ENCODE measurements around the gene TMEM9B. TPM values are rescaled to one million over a fixed set of nuclear protein-coding genes. Genes with fewer than 3 reads are reported as not detected.
A peak's percentile ranks its signal among the peaks of the same experiment; 100 is the strongest.

Gene TMEM9B
- total and polyA plus RNA-seq, 3 experiments from 2014 or later, result 31.3 to 113 (median 32.7) TPM

DNA sequence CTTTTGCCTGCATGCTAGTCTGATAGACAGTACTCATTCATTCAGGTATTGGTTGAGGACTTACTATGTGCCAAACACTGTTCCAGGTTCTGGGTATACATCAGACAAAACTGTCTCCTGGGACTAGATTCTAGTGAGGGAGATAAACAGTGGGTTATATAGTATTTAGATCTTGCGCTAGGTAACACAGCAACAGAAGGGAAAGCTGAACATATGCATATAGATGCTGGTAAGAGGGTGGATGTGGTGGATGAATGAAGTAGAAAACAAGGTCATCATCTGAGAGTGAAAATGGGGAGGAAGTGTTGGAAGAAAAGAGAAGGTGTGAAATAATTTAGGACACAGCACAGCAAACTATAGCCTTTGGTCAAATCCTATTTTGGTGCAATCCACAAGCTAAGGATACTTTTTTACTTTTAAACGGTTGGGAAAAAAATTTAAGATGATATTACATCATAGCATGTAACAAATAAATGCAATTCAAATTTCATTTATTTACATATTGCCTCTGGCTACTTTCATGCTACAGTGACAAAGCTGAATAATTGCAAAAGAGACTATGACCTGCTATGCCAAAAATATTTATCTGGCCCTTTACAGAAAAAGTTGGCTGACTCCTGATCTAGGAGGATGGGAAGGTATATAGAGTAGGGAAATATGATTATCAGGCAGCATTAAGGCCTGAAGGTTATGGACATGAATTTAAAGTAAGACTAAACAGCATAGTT is 7.1 kb upstream of the TMEM9B start:
- ChIA-PET CTCF (no interaction called here), POLR2A (no interaction called here)
- peaks cover 0 to 7% (median 5%) of the 10 kb centered on the region in 3 donors for H3K36me3 Mint-ChIP-seq
- H3K27me3 Mint-ChIP-seq, result no peaks in the 10 kb centered on the region
- Histone ChIP-seq H3K27ac (ENCODE audit: low read depth, low read length) (no peak overlapping the region), H3K4me3 (ENCODE audit: low read length) (no peak overlapping the region), H3K4me1 (ENCODE audit: insufficient read depth, low read length) (no peaks in the 10 kb centered on the region), H3K36me3 (ENCODE audit: insufficient read depth, low read length) (no peaks in the 10 kb centered on the region), H3K27me3 (ENCODE audit: insufficient read depth, low read length, poor library complexity, severe bottlenecking) (no peaks in the 10 kb centered on the region), H3K9me3 (ENCODE audit: low read length) (no peaks in the 10 kb centered on the region)
- no peaks in the 10 kb centered on the region for H3K4me1 Mint-ChIP-seq
- no peak overlapping the region for H3K27ac Mint-ChIP-seq
- no peak overlapping the region for H3K4me3 Mint-ChIP-seq
- DNase-seq, result no peak
- H3K9me3 Mint-ChIP-seq, result no peaks in the 10 kb centered on the region

DNA sequence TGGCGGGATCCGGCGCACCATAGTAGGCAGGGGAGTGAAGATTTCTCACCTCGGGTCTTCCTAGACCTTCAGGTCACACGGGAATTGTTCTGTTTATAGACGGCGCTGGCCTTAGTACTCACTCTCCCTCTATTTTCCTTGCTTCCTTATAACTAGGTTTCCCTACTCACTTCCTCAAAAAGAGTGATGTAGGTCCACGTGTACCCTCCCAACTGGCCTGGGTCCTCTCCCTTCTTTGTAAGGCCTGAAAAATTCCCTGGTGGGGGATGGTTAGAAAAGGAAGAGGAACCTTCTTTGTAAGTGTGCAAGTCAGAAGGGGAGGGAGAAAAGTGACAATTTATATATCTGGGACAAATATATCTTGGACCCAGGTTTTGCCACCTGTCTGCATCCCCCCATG is 2.9 kb upstream of the TMEM9B start:
- Mint-ChIP-seq H3K4me3 (peak overlapping the region in 3 of 7 donors; percentile 37 to 86 (median 62)), H3K27ac (peak overlapping the region in 1 of 8 donors; percentile 48), H3K27me3 (no peaks in the 10 kb centered on the region), H3K4me1 (peaks cover 21 to 26% (median 23%) of the 10 kb centered on the region in 3 donors), H3K9me3 (no peaks in the 10 kb centered on the region), H3K36me3 (peaks cover 0 to 21% (median 5%) of the 10 kb centered on the region in 3 donors)
- H3K27me3 ChIP-seq (ENCODE audit: insufficient read depth, low read length, poor library complexity, severe bottlenecking), result no peaks in the 10 kb centered on the region
- H3K36me3 ChIP-seq (ENCODE audit: insufficient read depth, low read length), result no peaks in the 10 kb centered on the region
- H3K9me3 ChIP-seq (ENCODE audit: low read length), result no peaks in the 10 kb centered on the region
- H3K4me1 ChIP-seq (ENCODE audit: insufficient read depth, low read length), result peaks cover 21% of the 10 kb centered on the region
- no peak for DNase-seq
- no peak overlapping the region for H3K27ac ChIP-seq (ENCODE audit: low read depth, low read length)
- CTCF ChIA-PET, result no interaction called here
- POLR2A ChIA-PET, result no interaction called here
- H3K4me3 ChIP-seq (ENCODE audit: low read length), result no peak overlapping the region

DNA sequence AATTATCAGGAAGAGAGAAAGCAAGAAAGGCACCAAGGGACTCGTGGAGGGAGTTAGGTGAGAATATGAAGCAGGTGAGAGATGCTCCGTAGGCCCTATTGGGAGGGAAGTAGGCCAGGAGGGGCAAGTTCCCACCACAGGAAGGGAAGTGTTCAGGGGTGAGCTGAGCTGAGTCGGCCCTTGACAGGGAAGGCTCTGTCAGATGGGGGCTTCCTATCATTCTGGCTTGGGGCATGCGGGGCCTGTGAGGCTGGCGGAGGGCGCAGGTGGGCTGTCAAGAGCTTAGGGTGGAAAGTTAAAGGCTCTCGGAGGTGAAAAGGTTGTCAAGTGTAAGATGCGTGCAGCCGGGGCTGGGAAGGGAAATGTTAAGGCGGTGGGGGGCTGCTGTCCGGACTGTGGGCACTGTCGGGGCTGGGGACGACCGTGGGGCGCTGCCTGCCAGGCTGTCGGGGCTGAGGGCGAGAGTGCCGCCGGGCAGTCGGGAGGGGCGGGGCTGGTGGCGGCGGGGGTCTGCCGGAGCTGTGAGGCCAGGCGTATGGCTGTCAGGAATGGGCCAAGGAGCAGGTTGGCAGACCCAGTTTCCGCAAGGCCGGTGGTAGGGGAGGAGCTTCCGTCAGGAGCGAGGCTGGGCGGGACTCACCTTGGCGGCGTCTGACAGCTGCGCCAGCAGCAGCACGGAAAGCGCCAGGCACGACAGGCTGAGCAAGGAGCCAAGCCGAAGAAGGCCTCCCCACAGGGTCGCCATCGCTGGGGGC is 496 bp downstream of the TMEM9B start:
- peaks cover 35 to 50% (median 40%) of the 10 kb centered on the region in 3 donors for H3K4me1 Mint-ChIP-seq
- DNase-seq, result peak; percentile 68 to 85 (median 78)
- H3K27ac ChIP-seq (ENCODE audit: low read depth, low read length), result peak overlapping the region; percentile 94
- H3K4me1 ChIP-seq (ENCODE audit: insufficient read depth, low read length), result peaks cover 24% of the 10 kb centered on the region
- H3K36me3 ChIP-seq (ENCODE audit: insufficient read depth, low read length), result no peaks in the 10 kb centered on the region
- peak overlapping the region; percentile 94 to 97 (median 97) for H3K4me3 Mint-ChIP-seq
- H3K9me3 ChIP-seq (ENCODE audit: low read length), result no peaks in the 10 kb centered on the region
- peak overlapping the region; percentile 91 to 99 (median 97) for H3K27ac Mint-ChIP-seq
- CTCF ChIA-PET, result interaction anchor here (0.8 to 1.9 kb wide), 6 partner anchors 18 to 496 kb away, joined by 3 to 6 read pairs (median 4); partner anchors contain the start of genes AKIP1 and ZNF143
- POLR2A ChIA-PET, result interaction anchor here (1.0 to 2.6 kb wide), 5 partner anchors 40 to 496 kb away, joined by 4 to 13 read pairs (median 6); partner anchors contain the start of genes NRIP3, RPL27A, TRIM66 and ZNF143
- H3K27me3 Mint-ChIP-seq, result no peaks in the 10 kb centered on the region
- no peaks in the 10 kb centered on the region for H3K9me3 Mint-ChIP-seq
- H3K36me3 Mint-ChIP-seq, result peaks cover 0 to 36% (median 2%) of the 10 kb centered on the region in 3 donors
- no peaks in the 10 kb centered on the region for H3K27me3 ChIP-seq (ENCODE audit: insufficient read depth, low read length, poor library complexity, severe bottlenecking)
- H3K4me3 ChIP-seq (ENCODE audit: low read length), result peak overlapping the region; percentile 87

DNA sequence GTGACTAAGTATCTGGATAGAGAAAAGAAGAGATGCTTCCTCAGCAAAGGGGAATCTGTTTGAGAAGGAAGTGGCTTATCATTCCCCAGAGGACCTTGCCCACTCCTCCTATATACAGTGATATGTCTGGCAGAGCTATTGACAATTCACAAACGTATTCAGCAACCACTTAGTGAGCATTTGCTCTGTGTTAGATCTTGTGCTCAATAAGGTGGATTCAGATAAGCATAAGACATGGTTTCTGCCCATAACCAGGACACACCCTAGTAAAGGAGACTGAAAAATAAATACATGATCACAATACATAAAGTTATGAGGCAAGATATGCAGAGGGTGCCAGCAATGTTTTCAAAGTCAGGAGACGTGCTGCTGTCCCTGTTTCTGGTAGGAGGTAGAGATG is 1.4 kb downstream of the TMEM9B start:
- H3K27me3 Mint-ChIP-seq, result no peaks in the 10 kb centered on the region
- H3K4me3 Mint-ChIP-seq, result peak overlapping the region; percentile 94 to 97 (median 97)
- DNase-seq, result no peak
- peak overlapping the region; percentile 87 for H3K4me3 ChIP-seq (ENCODE audit: low read length)
- H3K4me1 Mint-ChIP-seq, result peaks cover 35 to 52% (median 41%) of the 10 kb centered on the region in 3 donors
- no peaks in the 10 kb centered on the region for H3K36me3 ChIP-seq (ENCODE audit: insufficient read depth, low read length)
- POLR2A ChIA-PET, result interaction anchor here (2.6 kb wide), 1 partner anchor 274 kb away, joined by 10 read pairs; no protein-coding TSS in a partner anchor
- H3K9me3 Mint-ChIP-seq, result no peaks in the 10 kb centered on the region
- no peaks in the 10 kb centered on the region for H3K9me3 ChIP-seq (ENCODE audit: low read length)
- peak overlapping the region; percentile 94 for H3K27ac ChIP-seq (ENCODE audit: low read depth, low read length)
- no peaks in the 10 kb centered on the region for H3K27me3 ChIP-seq (ENCODE audit: insufficient read depth, low read length, poor library complexity, severe bottlenecking)
- peaks cover 0 to 36% (median 2%) of the 10 kb centered on the region in 3 donors for H3K36me3 Mint-ChIP-seq
- CTCF ChIA-PET, result interaction anchor here (1.4 to 1.9 kb wide), 2 partner anchors 49 to 52 kb away, joined by 5 to 6 read pairs; partner anchors contain the start of gene AKIP1
- peaks cover 24% of the 10 kb centered on the region for H3K4me1 ChIP-seq (ENCODE audit: insufficient read depth, low read length)
- peak overlapping the region; percentile 91 to 99 (median 97) for H3K27ac Mint-ChIP-seq

DNA sequence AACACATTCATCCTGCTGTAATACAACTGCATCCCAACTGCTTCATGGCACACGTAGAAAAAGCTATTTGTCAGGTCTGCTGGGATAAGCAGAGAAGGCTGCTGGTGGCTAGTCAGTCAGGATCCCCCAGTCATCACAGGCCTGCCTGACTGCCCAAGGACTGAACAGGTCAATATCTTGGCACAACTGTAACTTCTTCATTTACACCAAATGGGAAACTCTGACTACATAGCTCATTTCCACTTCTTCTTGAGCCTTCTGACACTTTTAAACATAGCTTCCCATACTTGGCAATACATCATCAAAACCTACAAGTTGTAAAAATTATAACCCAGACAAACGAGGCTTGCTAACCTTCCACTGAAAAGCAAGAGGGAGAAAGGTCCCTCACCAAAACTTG is 2.8 kb downstream of the TMEM9B start:
- POLR2A ChIA-PET, result interaction anchor here (0.6 kb wide), 1 partner anchor 302 kb away, joined by 4 read pairs; no protein-coding TSS in a partner anchor
- no peaks in the 10 kb centered on the region for H3K27me3 Mint-ChIP-seq

DNA sequence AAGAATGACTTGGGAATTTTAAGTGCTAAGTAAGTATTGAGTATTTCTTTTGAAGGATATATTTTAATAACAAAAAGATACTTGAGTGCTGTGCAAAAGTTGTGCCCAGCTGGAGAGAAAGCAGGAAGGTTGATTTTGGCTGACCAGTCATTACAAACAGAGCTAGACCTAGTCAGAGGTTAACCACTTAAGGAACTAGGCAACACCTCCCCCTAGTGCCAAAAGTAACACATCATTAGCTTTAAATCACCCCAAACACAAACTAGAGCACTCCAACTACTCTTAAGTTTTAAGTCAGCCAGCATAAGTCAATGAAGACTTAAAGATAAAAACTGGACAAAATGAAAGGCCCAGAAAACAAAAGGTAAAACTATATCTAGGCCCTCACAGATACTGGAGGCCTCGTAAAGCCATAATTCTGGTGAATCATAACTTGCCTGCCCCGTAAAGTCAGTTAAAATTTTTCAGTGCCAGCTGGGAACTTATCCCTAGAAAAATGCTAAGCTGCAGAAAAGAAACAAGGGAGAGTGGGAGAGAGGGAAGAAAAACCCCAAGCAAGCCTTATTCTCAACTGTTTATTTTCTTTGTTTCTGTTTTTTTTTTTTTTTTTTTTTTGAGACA is 4.6 kb downstream of the TMEM9B start:
- DNase-seq, result peak in 2 of 5 donors; percentile 21 to 22
- H3K9me3 ChIP-seq (ENCODE audit: low read length), result no peaks in the 10 kb centered on the region
- CTCF ChIA-PET, result interaction anchor here (0.8 to 3.6 kb wide), 10 partner anchors 10 to 575 kb away, joined by 3 to 26 read pairs (median 4); partner anchors contain the start of gene AKIP1
- peaks cover 3% of the 10 kb centered on the region for H3K36me3 ChIP-seq (ENCODE audit: insufficient read depth, low read length)
- Mint-ChIP-seq H3K36me3 (peaks cover 0 to 49% (median 7%) of the 10 kb centered on the region in 3 donors), H3K4me1 (peaks cover 34 to 54% (median 45%) of the 10 kb centered on the region in 3 donors), H3K4me3 (peak overlapping the region in 1 of 7 donors; percentile 22), H3K27me3 (no peaks in the 10 kb centered on the region), H3K9me3 (no peaks in the 10 kb centered on the region), H3K27ac (peak overlapping the region in 4 of 8 donors; percentile 29 to 67 (median 52))
- no peak overlapping the region for H3K27ac ChIP-seq (ENCODE audit: low read depth, low read length)
- POLR2A ChIA-PET, result interaction anchor here (0.6 to 1.1 kb wide), 2 partner anchors 47 to 277 kb away, joined by 3 to 6 read pairs; partner anchors contain the start of genes RPL27A and TRIM66
- peaks cover 18% of the 10 kb centered on the region for H3K4me1 ChIP-seq (ENCODE audit: insufficient read depth, low read length)
- no peaks in the 10 kb centered on the region for H3K27me3 ChIP-seq (ENCODE audit: insufficient read depth, low read length, poor library complexity, severe bottlenecking)
- H3K4me3 ChIP-seq (ENCODE audit: low read length), result no peak overlapping the region

More for the DNA sequence above, 2.8 kb downstream of the TMEM9B start:
- Histone ChIP-seq H3K27ac (ENCODE audit: low read depth, low read length) (no peak overlapping the region), H3K27me3 (ENCODE audit: insufficient read depth, low read length, poor library complexity, severe bottlenecking) (no peaks in the 10 kb centered on the region), H3K36me3 (ENCODE audit: insufficient read depth, low read length) (peaks cover 3% of the 10 kb centered on the region), H3K4me1 (ENCODE audit: insufficient read depth, low read length) (peaks cover 24% of the 10 kb centered on the region), H3K9me3 (ENCODE audit: low read length) (no peaks in the 10 kb centered on the region), H3K4me3 (ENCODE audit: low read length) (no peak overlapping the region)
- Mint-ChIP-seq H3K9me3 (no peaks in the 10 kb centered on the region), H3K27ac (peak overlapping the region in 5 of 8 donors; percentile 38 to 79 (median 41)), H3K4me1 (peaks cover 40 to 64% (median 50%) of the 10 kb centered on the region in 3 donors), H3K4me3 (peak overlapping the region in 2 of 7 donors; percentile 26 to 52), H3K36me3 (peaks cover 0 to 40% (median 2%) of the 10 kb centered on the region in 3 donors)
- no peak for DNase-seq
- CTCF ChIA-PET, result interaction anchor here (3.6 kb wide), 1 partner anchor 48 kb away, joined by 26 read pairs; no protein-coding TSS in a partner anchor

DNA sequence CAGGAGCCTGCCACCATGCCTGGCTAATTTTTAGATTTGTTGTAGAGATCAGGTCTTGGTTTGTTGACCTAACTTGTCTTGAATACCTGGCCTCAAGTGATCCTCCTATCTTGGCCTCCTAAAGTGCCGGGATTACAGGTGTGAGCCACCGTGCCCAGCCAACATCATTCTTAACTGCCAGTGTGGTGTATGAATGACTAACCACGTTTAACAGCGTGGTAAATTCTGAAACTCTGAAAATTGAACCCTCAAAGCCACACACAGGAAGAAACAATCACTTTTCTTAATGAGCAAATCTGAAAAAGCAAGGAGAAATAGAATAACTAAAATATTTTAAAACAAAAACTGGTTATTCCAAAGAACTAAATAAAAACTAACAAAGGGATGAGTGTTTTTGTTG is 7.4 kb downstream of the TMEM9B start:
- Mint-ChIP-seq H3K4me3 (no peak overlapping the region), H3K4me1 (peaks cover 22 to 41% (median 27%) of the 10 kb centered on the region in 3 donors), H3K27ac (peak overlapping the region in 4 of 8 donors; percentile 30 to 83 (median 56)), H3K27me3 (no peaks in the 10 kb centered on the region), H3K36me3 (peaks cover 0 to 61% (median 11%) of the 10 kb centered on the region in 3 donors), H3K9me3 (no peaks in the 10 kb centered on the region)
- Histone ChIP-seq H3K4me3 (ENCODE audit: low read length) (no peak overlapping the region), H3K9me3 (ENCODE audit: low read length) (no peaks in the 10 kb centered on the region), H3K27me3 (ENCODE audit: insufficient read depth, low read length, poor library complexity, severe bottlenecking) (no peaks in the 10 kb centered on the region), H3K4me1 (ENCODE audit: insufficient read depth, low read length) (peaks cover under 1% of the 10 kb centered on the region), H3K36me3 (ENCODE audit: insufficient read depth, low read length) (peaks cover 10% of the 10 kb centered on the region), H3K27ac (ENCODE audit: low read depth, low read length) (no peak overlapping the region)
- ChIA-PET POLR2A (no interaction called here), CTCF (no interaction called here)
- DNase-seq, result no peak

Measured in CD8-positive, alpha-beta memory T cell (primary cell).